CD4-positive, CD25-positive, alpha-beta regulatory T cell (primary cell): ENCODE results near the gene CDH13. TPM values are rescaled to one million over a fixed set of nuclear protein-coding genes. Genes with fewer than 3 reads are reported as not detected.

ENCODE experiments used
- ATAC-seq, 2 donors: fragments of 150-1000 bp; cut with Tn5 transposase; one replicate each; pipeline ENCODE4 v1.10.0; 2021; ENCODE audit warnings: low read depth in 2 of 2, moderate number of reproducible peaks in 2 of 2, moderate library complexity in 1 of 2
- DNase-seq, 3 donors: peaks; one replicate each; pipeline versions ENCODE4 v3.0.0 to v3.0.0-alpha.2; 2012 to 2022; ENCODE audit warnings: mixed read lengths in 1 of 3
- H3K27ac ChIP-seq: one replicate; pipeline ENCODE4 v1.7.0; 2013; ENCODE audit warnings: mild to moderate bottlenecking, low read length; ENCODE audit not compliant: insufficient read depth, poor library complexity, severe bottlenecking
- H3K27me3 ChIP-seq: one replicate; pipeline ENCODE4 v1.7.0; 2013; ENCODE audit warnings: low read length; ENCODE audit not compliant: control insufficient read depth, insufficient read depth
- H3K36me3 ChIP-seq: one replicate; pipeline ENCODE4 v1.7.0; 2013; ENCODE audit warnings: mild to moderate bottlenecking, low read length, moderate library complexity; ENCODE audit not compliant: control insufficient read depth, insufficient read depth
- H3K4me1 ChIP-seq: 2 replicates; pipeline ENCODE4 v1.7.0; 2013; ENCODE audit warnings: mild to moderate bottlenecking, low read length; ENCODE audit not compliant: insufficient read depth, control insufficient read depth, poor library complexity, severe bottlenecking
- H3K4me3 ChIP-seq: one replicate; pipeline ENCODE4 v1.7.0; 2013; ENCODE audit warnings: low read depth, mild to moderate bottlenecking, low read length, moderate library complexity
- H3K9me3 ChIP-seq, 2 experiments: 1 replicate in 1 of 2; 2 replicates in 1 of 2; pipeline ENCODE4 v1.7.0; 2013; ENCODE audit warnings: low read length in 2 of 2, mild to moderate bottlenecking in 1 of 2, moderate library complexity in 1 of 2; ENCODE audit not compliant: control insufficient read depth in 2 of 2
- H3K27ac Mint-ChIP-seq, 3 donors: one replicate each; pipeline ENCODE4 v1.8.0; 2020 to 2022; ENCODE audit warnings: mild to moderate bottlenecking in 3 of 3, mixed read lengths in 3 of 3, moderate library complexity in 2 of 3
- H3K27me3 Mint-ChIP-seq: one replicate; pipeline ENCODE4 v1.8.0; 2022; ENCODE audit warnings: mild to moderate bottlenecking, mixed read lengths
- H3K36me3 Mint-ChIP-seq: one replicate; pipeline ENCODE4 v1.8.0; 2020; ENCODE audit warnings: mixed read lengths
- H3K4me1 Mint-ChIP-seq, 4 donors: one replicate each; pipeline ENCODE4 v1.8.0; 2020 to 2022; ENCODE audit warnings: mixed read lengths in 4 of 4, mild to moderate bottlenecking in 1 of 4
- H3K4me3 Mint-ChIP-seq, 4 donors: one replicate each; pipeline ENCODE4 v1.8.0; 2020 to 2022; ENCODE audit warnings: mild to moderate bottlenecking in 4 of 4, mixed read lengths in 4 of 4, moderate library complexity in 3 of 4
- H3K9me3 Mint-ChIP-seq, 7 donors: one replicate each; pipeline ENCODE4 v1.8.0; 2020 to 2022; ENCODE audit warnings: mixed read lengths in 7 of 7, mild to moderate bottlenecking in 3 of 7, moderate library complexity in 2 of 7
- polyA plus RNA-seq, 4 donors: library from polyadenylated mRNA; unstranded; fragments of 300-500 nt; fragmentation: Illumina TruSeq; gene quantifications; one replicate each; pipeline ENCODE4 v1.2.3, GENCODE V29; 2021
- total RNA-seq: library from RNA; stranded (reverse); gene quantifications from one replicate; pipeline ENCODE4 v1.2.3, GENCODE V29; 2022

Gene CDH13
- total and polyA plus RNA-seq, 5 donors from 2014 or later: not detected

DNA sequence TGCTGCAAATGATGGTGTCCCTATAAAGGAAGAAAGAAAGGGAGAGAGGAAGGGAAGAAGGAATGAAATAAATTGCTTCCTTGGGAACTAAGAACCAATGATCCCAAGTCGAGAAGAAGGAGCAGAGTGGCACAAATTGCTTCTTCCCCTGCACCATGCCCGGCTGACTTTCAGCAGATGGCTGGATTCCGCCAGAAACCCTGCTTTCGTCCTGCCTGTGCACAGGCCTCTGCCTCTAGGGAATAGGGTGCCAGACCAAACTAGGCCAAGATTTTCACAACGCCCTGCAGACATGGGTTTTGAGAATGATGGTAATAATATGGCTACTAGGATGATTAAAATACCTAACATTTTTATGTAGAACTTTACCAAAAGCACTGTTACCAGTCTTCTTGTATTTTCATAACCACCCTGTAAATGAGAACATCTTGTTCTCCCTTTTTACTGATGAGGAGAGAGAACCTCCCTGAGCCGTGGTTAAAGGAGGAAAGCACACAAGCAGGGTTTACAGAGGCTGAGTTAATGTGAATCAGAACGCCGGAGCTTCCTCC lies 1058.9 kb downstream of the CDH13 start:
- Mint-ChIP-seq H3K36me3 (no peaks in the 10 kb centered on the region), H3K27me3 (peaks cover 6% of the 10 kb centered on the region), H3K9me3 (no peaks in the 10 kb centered on the region), H3K4me1 (no peaks in the 10 kb centered on the region), H3K27ac (no peak overlapping the region), H3K4me3 (no peak overlapping the region)
- no peaks in the 10 kb centered on the region for H3K27me3 ChIP-seq
- no peak overlapping the region for H3K27ac ChIP-seq
- no peaks in the 10 kb centered on the region for H3K9me3 ChIP-seq
- no peaks in the 10 kb centered on the region for H3K36me3 ChIP-seq
- no peak overlapping the region for H3K4me3 ChIP-seq
- no peak for ATAC-seq
- H3K4me1 ChIP-seq: no peaks in the 10 kb centered on the region
- DNase-seq: no peak

DNA sequence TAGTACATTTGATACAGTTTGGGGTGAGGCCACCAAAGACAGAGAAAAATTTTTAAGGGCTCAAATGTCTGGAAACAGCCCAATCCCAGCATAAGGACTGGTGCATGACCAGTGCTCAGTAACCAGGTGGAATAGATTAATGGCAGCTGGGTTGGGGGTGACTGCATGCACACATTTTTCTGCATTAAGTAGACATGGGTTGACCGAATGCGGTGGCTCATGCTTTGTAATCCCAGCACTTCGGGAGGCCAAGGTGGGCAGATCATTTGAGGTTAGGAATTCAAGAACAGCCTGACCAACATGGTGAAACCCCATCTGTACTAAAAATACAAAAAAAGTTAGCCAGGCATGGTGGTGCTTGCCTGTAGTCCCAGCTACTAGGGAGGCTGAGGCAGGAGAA lies 1060.0 kb downstream of the CDH13 start:
- no peak overlapping the region for H3K4me3 ChIP-seq
- H3K27me3 ChIP-seq: no peaks in the 10 kb centered on the region
- no peak overlapping the region for H3K27ac ChIP-seq
- H3K9me3 ChIP-seq: no peaks in the 10 kb centered on the region
- no peaks in the 10 kb centered on the region for H3K4me1 ChIP-seq
- Mint-ChIP-seq H3K4me3 (no peak overlapping the region), H3K27ac (no peak overlapping the region), H3K4me1 (no peaks in the 10 kb centered on the region), H3K9me3 (no peaks in the 10 kb centered on the region), H3K36me3 (no peaks in the 10 kb centered on the region), H3K27me3 (no peaks in the 10 kb centered on the region)
- DNase-seq (no peak), ATAC-seq (no peak)
- no peaks in the 10 kb centered on the region for H3K36me3 ChIP-seq

DNA sequence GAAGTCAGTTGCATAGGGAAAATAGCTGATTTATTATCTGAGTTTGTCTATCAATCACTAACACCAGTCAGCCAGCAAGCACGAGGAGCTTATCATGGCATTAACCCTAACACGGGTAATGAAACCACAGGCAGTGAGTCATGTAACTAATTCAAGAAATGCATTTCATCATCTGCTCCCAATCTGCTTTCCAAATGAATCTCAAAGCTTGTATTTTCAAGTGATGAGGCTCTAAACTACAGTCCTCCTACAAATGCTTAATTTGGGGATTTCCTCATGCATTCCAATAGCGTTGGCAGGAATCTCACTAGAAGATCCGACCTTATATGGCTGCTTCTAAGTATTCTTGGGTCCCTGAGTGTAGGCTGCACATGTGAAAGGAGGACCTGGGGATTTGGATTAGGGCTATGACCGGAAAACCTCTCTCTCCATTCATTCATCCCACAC lies 1062.6 kb downstream of the CDH13 start:
- no peaks in the 10 kb centered on the region for H3K27me3 ChIP-seq
- Mint-ChIP-seq H3K27ac (peak overlapping the region in 1 of 3 donors; percentile 60), H3K27me3 (no peaks in the 10 kb centered on the region), H3K4me3 (no peak overlapping the region), H3K36me3 (no peaks in the 10 kb centered on the region), H3K4me1 (no peaks in the 10 kb centered on the region), H3K9me3 (peaks cover 0 to 1% (median 0%) of the 10 kb centered on the region in 7 donors)
- ATAC-seq (no peak), DNase-seq (no peak)
- H3K9me3 ChIP-seq: no peaks in the 10 kb centered on the region
- no peaks in the 10 kb centered on the region for H3K36me3 ChIP-seq
- no peak overlapping the region for H3K27ac ChIP-seq
- H3K4me1 ChIP-seq: no peaks in the 10 kb centered on the region
- H3K4me3 ChIP-seq: no peak overlapping the region

DNA sequence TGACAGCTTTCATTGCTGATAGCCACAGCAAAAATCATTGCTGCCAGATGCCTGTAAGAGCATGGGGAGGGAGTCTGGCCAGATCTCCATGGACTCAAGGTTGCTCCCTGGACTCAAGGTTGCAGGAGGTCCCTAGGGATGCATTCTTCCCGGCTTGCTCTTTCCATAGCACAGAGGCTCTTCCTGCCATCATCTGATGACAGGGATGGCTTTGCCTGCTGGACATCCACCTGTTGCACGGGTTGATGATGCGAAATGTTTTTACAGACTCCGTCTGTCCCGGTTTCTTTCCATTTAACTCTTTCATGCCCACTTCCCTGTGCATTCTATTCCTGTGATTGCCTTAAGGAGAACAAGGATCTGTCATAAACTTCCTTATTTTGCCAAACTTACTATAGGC lies 1065.5 kb downstream of the CDH13 start:
- Mint-ChIP-seq H3K4me3 (no peak overlapping the region), H3K27ac (no peak overlapping the region), H3K4me1 (no peaks in the 10 kb centered on the region), H3K9me3 (peaks cover 0 to 1% (median 0%) of the 10 kb centered on the region in 7 donors), H3K36me3 (no peaks in the 10 kb centered on the region), H3K27me3 (no peaks in the 10 kb centered on the region)
- Histone ChIP-seq H3K27ac (no peak overlapping the region), H3K27me3 (no peaks in the 10 kb centered on the region), H3K9me3 (no peaks in the 10 kb centered on the region), H3K4me3 (no peak overlapping the region), H3K36me3 (no peaks in the 10 kb centered on the region), H3K4me1 (no peaks in the 10 kb centered on the region)
- DNase-seq (no peak), ATAC-seq (no peak)

DNA sequence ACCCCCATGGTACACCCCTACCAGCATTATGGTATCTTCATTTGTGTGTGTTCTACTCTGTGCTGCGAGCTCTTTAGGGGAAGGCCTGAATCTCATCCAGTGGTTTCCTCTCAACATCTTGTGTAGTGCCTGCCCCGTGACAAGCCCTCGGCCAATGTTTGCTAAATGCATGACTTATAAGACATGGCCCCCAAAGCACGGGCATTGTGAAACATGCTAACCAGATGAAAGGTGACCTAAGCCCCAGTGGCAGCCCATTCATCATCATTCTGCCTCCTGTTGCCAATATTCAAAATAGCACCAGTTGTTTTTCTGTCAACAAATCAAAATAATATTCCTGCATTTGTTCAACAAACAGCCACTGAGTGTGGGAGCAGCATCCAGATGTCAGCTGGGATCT lies 1072.2 kb downstream of the CDH13 start:
- H3K4me3 Mint-ChIP-seq: no peak overlapping the region
- no peak for ATAC-seq
- no peaks in the 10 kb centered on the region for H3K27me3 Mint-ChIP-seq
- no peak overlapping the region for H3K27ac Mint-ChIP-seq
- Histone ChIP-seq H3K27ac (no peak overlapping the region), H3K4me1 (no peaks in the 10 kb centered on the region), H3K27me3 (no peaks in the 10 kb centered on the region), H3K36me3 (no peaks in the 10 kb centered on the region), H3K4me3 (no peak overlapping the region), H3K9me3 (no peaks in the 10 kb centered on the region)
- H3K4me1 Mint-ChIP-seq: no peaks in the 10 kb centered on the region
- peaks cover 0 to 3% (median 0%) of the 10 kb centered on the region in 7 donors for H3K9me3 Mint-ChIP-seq
- no peak for DNase-seq
- H3K36me3 Mint-ChIP-seq: no peaks in the 10 kb centered on the region

- no peaks in the 10 kb centered on the region for H3K36me3 Mint-ChIP-seq
- no peak overlapping the region for H3K27ac Mint-ChIP-seq
- H3K4me3 Mint-ChIP-seq: no peak overlapping the region
- Histone ChIP-seq H3K9me3 (no peaks in the 10 kb centered on the region), H3K27me3 (no peaks in the 10 kb centered on the region), H3K27ac (no peak overlapping the region), H3K36me3 (no peaks in the 10 kb centered on the region), H3K4me3 (no peak overlapping the region), H3K4me1 (no peaks in the 10 kb centered on the region)
- peaks cover 0 to 3% (median 0%) of the 10 kb centered on the region in 7 donors for H3K9me3 Mint-ChIP-seq
- no peak for DNase-seq
- no peaks in the 10 kb centered on the region for H3K27me3 Mint-ChIP-seq
- ATAC-seq: no peak
- H3K4me1 Mint-ChIP-seq: no peaks in the 10 kb centered on the region
These were observed 1073.0 kb downstream of the CDH13 start for GRCh38 chr16:83699817-83700216.

DNA sequence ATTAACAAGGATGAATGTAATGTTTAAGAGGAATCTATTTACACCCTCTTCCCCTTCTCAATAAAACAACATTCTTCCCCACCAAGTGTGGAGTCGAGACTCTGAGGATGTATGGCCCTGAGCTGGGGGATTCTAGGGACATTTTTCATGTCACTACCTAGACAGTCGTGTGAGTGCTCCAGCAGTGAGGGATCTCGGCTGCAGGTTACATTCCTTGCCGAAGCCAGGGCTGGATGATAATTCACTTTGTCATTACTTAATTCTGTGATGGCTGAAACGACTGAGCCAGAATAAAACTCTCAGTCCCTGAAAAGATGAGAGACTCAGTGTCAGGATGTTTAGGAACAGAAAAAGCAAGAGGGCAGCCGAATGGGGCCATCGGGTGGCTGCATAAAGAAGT lies 1074.1 kb downstream of the CDH13 start:
- ATAC-seq: no peak
- no peak for DNase-seq
- no peaks in the 10 kb centered on the region for H3K4me1 Mint-ChIP-seq

DNA sequence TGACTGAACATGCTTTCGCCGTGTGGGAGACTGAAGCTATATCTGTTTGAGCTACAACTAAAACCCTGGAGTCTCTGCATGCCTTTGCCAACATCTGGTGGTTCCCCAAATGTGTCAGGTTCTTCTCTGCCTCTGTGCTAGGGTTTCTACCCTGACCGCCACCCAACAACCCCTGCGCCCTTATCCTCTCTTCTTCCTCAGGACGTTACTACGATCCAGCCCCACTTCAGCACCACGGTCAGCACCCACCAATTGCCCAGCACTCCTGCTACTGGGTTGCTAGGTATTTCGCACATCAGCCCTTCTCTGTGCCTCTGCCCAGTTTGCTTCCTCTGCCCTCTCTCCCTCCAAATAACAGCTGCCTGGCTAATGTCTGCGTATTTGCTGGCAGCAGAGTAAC lies 1074.7 kb downstream of the CDH13 start:
- Histone ChIP-seq H3K4me3 (no peak overlapping the region), H3K27me3 (no peaks in the 10 kb centered on the region), H3K9me3 (no peaks in the 10 kb centered on the region), H3K27ac (no peak overlapping the region), H3K36me3 (no peaks in the 10 kb centered on the region), H3K4me1 (no peaks in the 10 kb centered on the region)
- DNase-seq: peak in 1 of 3 donors; percentile 2
- Mint-ChIP-seq H3K27me3 (no peaks in the 10 kb centered on the region), H3K4me3 (no peak overlapping the region), H3K36me3 (no peaks in the 10 kb centered on the region), H3K27ac (peak overlapping the region in 1 of 3 donors; percentile 42), H3K9me3 (peaks cover 0 to 3% (median 0%) of the 10 kb centered on the region in 7 donors), H3K4me1 (no peaks in the 10 kb centered on the region)
- ATAC-seq: no peak

More for the DNA sequence above, 1074.1 kb downstream of the CDH13 start:
- no peak overlapping the region for H3K27ac Mint-ChIP-seq
- peaks cover 0 to 3% (median 0%) of the 10 kb centered on the region in 7 donors for H3K9me3 Mint-ChIP-seq
- Histone ChIP-seq H3K27ac (no peak overlapping the region), H3K36me3 (no peaks in the 10 kb centered on the region), H3K9me3 (no peaks in the 10 kb centered on the region), H3K27me3 (no peaks in the 10 kb centered on the region), H3K4me3 (no peak overlapping the region), H3K4me1 (no peaks in the 10 kb centered on the region)
- H3K36me3 Mint-ChIP-seq: no peaks in the 10 kb centered on the region
- no peaks in the 10 kb centered on the region for H3K27me3 Mint-ChIP-seq
- H3K4me3 Mint-ChIP-seq: no peak overlapping the region
